Kidney epithelial cell (primary cell): Measurements from ENCODE around the gene ATP8A2. TPM values are rescaled to one million over a fixed set of nuclear protein-coding genes. Genes with fewer than 3 reads are reported as not detected.
"Not testable (repeated sequence)": the region's sequence is repeated elsewhere in the genome, so short reads cannot be mapped to it uniquely, and the experiment has no call there.

Source experiments
- DNase-seq: peaks from one replicate; pipeline ENCODE4 v3.0.0-alpha.2; 2010; ENCODE audit warnings: low read depth
- H3K27me3 ChIP-seq: 2 replicates; pipeline ENCODE4 v1.6.0; 2011; ENCODE audit warnings: low read length; ENCODE audit not compliant: control insufficient read depth, insufficient read depth
- H3K36me3 ChIP-seq: 2 replicates; pipeline ENCODE4 v1.5.1; 2011; ENCODE audit warnings: low read length; ENCODE audit not compliant: control insufficient read depth, insufficient read depth
- H3K4me3 ChIP-seq: 2 replicates; pipeline ENCODE4 v1.5.1; 2011; ENCODE audit warnings: low read depth, mild to moderate bottlenecking, control low read depth, low read length
- CTCF ChIP-seq: IDR thresholded peaks from 2 replicates; pipeline ENCODE4 v1.5.1; 2011; ENCODE audit warnings: mild to moderate bottlenecking, moderate library complexity, low read length, control low read depth, inconsistent platforms; ENCODE audit not compliant: insufficient read depth, poor library complexity, severe bottlenecking
- total RNA-seq: library from RNA; depleted of rRNA; stranded (reverse); fragments of >200 nt; gene quantifications from 2 replicates; pipeline ENCODE4 v1.2.3, GENCODE V29; 2015

ATP8A2 gene
- total RNA-seq, 1 donor from 2014 or later = 3.8 TPM

DNA sequence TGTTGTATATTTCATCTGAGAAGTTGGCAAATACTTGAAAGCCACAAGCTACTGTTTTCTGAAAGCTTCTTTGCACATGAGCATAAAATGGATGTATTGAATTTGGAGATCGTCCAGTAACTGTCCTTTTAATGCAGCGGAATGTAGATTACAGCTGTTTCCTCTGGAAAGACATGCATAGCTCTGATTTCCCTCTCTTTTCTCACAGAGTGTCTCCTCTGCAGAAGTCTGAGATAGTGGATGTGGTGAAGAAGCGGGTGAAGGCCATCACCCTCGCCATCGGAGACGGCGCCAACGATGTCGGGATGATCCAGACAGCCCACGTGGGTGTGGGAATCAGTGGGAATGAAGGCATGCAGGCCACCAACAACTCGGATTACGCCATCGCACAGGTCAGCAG, 397.1 kb downstream of the ATP8A2 start:
- TF ChIP-seq CTCF = no peak
- no peak overlapping the region for H3K4me3 ChIP-seq
- no peaks in the 10 kb centered on the region for H3K27me3 ChIP-seq
- no peaks in the 10 kb centered on the region for H3K36me3 ChIP-seq
- no peak for DNase-seq

DNA sequence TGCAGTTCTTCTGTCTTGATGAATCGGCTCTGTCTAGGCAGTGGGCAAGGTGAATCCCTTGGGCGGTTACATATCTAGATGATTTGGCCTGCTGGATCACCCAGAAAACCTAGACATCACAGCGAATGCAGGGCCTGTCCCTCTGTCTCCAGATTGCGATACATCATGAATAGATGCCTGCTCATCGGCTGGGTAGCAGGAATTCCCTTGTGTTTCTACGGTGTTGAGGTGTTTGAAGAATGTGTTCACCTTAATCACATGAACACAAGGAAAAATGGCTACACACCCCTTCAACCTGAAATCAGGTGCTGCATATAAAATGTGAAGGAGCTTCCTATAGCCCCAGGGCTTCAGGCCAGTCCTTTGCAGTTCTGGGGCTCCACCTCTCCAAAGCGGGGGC, 398.8 kb downstream of the ATP8A2 start:
- no peaks in the 10 kb centered on the region for H3K36me3 ChIP-seq
- TF ChIP-seq CTCF = no peak
- no peak overlapping the region for H3K4me3 ChIP-seq
- no peaks in the 10 kb centered on the region for H3K27me3 ChIP-seq
- no peak for DNase-seq

DNA sequence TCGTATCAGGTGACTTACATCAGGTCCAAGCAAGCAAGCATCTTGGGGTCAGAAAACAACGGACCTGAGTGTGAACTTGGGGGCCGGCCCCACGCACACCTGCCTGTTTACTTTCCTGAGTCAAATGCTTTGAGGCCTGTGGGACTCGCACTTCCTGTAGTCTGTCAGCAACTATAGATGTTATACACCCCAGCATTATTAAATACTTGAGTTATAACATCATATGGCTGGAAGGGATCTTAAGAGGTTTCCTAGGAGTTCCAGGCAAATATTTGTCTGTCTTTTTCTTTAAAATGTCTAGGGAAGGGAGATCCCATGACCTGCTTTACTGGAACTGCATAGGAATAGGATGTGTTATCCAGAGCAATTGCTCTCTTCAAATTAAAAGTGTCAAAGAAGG, 399.4 kb downstream of the ATP8A2 start:
- no peak overlapping the region for H3K4me3 ChIP-seq
- H3K27me3 ChIP-seq = no peaks in the 10 kb centered on the region
- no peaks in the 10 kb centered on the region for H3K36me3 ChIP-seq
- no peak for TF ChIP-seq CTCF
- DNase-seq = no peak

GRCh38 chr13:25771641-25772478, 400.1 kb downstream of the ATP8A2 start:
- Histone ChIP-seq H3K4me3 (no peak overlapping the region), H3K36me3 (no peaks in the 10 kb centered on the region), H3K27me3 (no peaks in the 10 kb centered on the region)
- DNase-seq = no peak
- no peak for TF ChIP-seq CTCF

DNA sequence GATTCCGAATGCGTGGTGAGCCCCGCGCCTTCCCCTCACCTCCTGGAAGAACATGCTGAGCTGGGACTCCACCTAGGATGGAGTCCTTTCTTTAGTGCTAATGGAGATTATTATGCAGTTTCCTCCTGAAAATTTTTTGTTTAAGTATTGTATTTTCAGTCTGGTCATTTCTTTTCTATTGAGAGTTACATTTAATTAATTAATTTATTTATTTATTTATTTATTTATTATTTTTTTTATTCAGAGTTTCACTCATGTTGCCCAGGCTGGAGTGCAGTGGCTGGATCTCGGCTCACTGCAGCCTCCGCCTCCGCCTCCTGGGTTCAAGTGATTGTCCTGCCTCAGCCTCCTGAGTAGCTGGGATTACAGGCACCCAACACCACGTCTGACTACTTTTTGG, 400.8 kb downstream of the ATP8A2 start:
- not testable (repeated sequence) for H3K4me3 ChIP-seq, DNase-seq, H3K36me3 ChIP-seq, H3K27me3 ChIP-seq

DNA sequence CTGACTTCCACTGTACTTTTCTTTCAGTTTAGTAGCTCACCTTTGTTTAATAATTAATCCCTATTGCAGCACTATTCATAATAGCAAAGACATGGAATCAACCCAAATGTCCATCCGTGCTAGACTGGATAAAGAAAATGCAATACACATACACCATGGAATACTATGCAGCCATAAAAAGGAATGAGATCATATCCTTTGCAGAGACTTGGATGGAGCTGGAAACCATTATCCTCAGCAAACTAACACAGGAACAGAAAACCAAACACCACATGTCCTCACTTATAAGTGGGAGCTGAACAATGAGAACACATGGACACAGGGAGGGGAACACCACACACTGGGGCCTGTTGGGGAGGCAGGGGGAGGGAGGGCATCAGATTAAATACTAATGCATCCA, 402.3 kb downstream of the ATP8A2 start:
- not testable (repeated sequence) for H3K4me3 ChIP-seq, H3K36me3 ChIP-seq, DNase-seq, H3K27me3 ChIP-seq

DNA sequence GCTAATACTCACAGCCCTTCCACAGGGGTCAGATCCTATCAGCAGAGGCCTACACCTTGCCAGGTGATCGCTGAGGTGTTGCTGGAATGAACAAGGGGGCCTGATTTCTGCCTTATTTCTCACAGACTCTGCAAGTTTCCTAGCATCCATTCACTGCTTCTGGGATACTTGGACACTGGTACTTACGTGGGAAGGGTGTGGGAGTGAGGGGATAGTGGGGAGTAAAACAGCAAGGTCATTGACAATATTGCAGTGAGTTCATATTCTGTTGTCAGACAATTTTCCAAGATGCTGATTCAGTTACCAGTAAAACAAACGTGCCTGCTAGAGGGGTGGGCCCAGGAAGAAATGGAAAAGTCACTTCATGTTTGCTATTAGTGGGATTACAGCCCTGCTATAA, 403.5 kb downstream of the ATP8A2 start:
- no peak for TF ChIP-seq CTCF
- Histone ChIP-seq H3K4me3 (no peak overlapping the region), H3K27me3 (no peaks in the 10 kb centered on the region), H3K36me3 (no peaks in the 10 kb centered on the region)
- DNase-seq = no peak
